B cell (primary cell): Measurements from ENCODE around the gene PLEKHA5. TPM values are rescaled to one million over a fixed set of nuclear protein-coding genes. Genes with fewer than 3 reads are reported as not detected.

Experiments used
- ATAC-seq: fragments of 200-7000 bp; cut with Tn5 transposase; one replicate; pipeline ENCODE4 v1.10.0; 2021; ENCODE audit warnings: low read depth, mild to moderate bottlenecking, moderate number of reproducible peaks, moderate library complexity
- CTCF ChIA-PET: fragments of 350-600 bp; sonication (Branson Sonifier 250); formaldehyde crosslinking; loops from one replicate; lab custom pipeline; 2021; ENCODE audit warnings: antibody characterized with exemption, inconsistent platforms; lab: Charles Lee
- POLR2A ChIA-PET: fragments of 350-600 bp; sonication (Branson Sonifier 250); formaldehyde crosslinking; loops from one replicate; lab custom pipeline; 2021; ENCODE audit warnings: antibody characterized with exemption; lab: Charles Lee
- DNase-seq: peaks from one replicate; pipeline ENCODE4 v3.0.0; 2013
- H2AFZ ChIP-seq: 2 replicates; pipeline ENCODE4 v1.6.1; 2012; ENCODE audit warnings: mild to moderate bottlenecking, low read depth, low read length; ENCODE audit not compliant: insufficient read depth, poor library complexity, severe bottlenecking
- H3K27ac ChIP-seq, 2 donors: 1 replicate in 1 of 2; 2 replicates in 1 of 2; pipeline ENCODE4 v1.5.1; 2012 to 2013; ENCODE audit warnings: low read length in 2 of 2, mild to moderate bottlenecking in 2 of 2, moderate library complexity in 1 of 2
- H3K27me3 ChIP-seq, 4 experiments: fragments of 200-600 bp in 1 of 4; sonication (generic) in 1 of 4; replicated peaks in 1 of 4; 1 replicate in 2 of 4; 2 replicates in 2 of 4; pipeline versions ENCODE4 v1.6.1 to v1.7.0; 2013 to 2016; ENCODE audit warnings: low read length in 3 of 4, mild to moderate bottlenecking in 2 of 4, mixed read lengths in 1 of 4, moderate library complexity in 1 of 4; ENCODE audit not compliant: insufficient read depth in 4 of 4, control insufficient read depth in 3 of 4; ENCODE audit errors: control extremely low read depth in 1 of 4
- H3K36me3 ChIP-seq, 2 experiments: replicated peaks in 1 of 2; 1 replicate in 1 of 2; 2 replicates in 1 of 2; pipeline versions ENCODE4 v1.6.1 to v1.7.1; 2013; ENCODE audit warnings: low read length in 1 of 2; ENCODE audit not compliant: insufficient read depth in 2 of 2, control insufficient read depth in 1 of 2; ENCODE audit errors: control extremely low read depth in 1 of 2, extremely low read depth in 1 of 2
- H3K4me1 ChIP-seq, 2 donors: fragments of 200-600 bp in 1 of 2; sonication (generic) in 1 of 2; 1 replicate in 1 of 2; 2 replicates in 1 of 2; pipeline versions ENCODE4 v1.5.1 to v1.6.1; 2013 to 2017; ENCODE audit warnings: low read length in 2 of 2; ENCODE audit not compliant: control insufficient read depth in 2 of 2, insufficient read depth in 2 of 2
- H3K4me2 ChIP-seq: replicated peaks from 2 replicates; pipeline ENCODE3; 2012; ENCODE audit warnings: mild to moderate bottlenecking, low read depth, low read length; ENCODE audit not compliant: poor library complexity, severe bottlenecking
- H3K4me3 ChIP-seq, 5 experiments: fragments of 200-600 bp in 1 of 5; sonication (generic) in 1 of 5; 1 replicate in 3 of 5; 2 replicates in 2 of 5; pipeline versions ENCODE4 v1.5.1 to v1.7.0; 2011 to 2016; ENCODE audit warnings: low read length in 4 of 5, mild to moderate bottlenecking in 4 of 5, low read depth in 2 of 5, control low read depth in 1 of 5, moderate library complexity in 1 of 5; ENCODE audit not compliant: insufficient read depth in 1 of 5; ENCODE audit errors: control extremely low read depth in 1 of 5, extremely low read depth in 1 of 5
- H3K79me2 ChIP-seq: fragments of 200-600 bp; sonication (generic); one replicate; pipeline ENCODE4 v1.6.0; 2016; ENCODE audit warnings: low read length; ENCODE audit not compliant: control insufficient read depth, insufficient read depth
- H3K9ac ChIP-seq: fragments of 200-600 bp; sonication (generic); 2 replicates; pipeline ENCODE4 v1.6.1; 2017; ENCODE audit warnings: mild to moderate bottlenecking, low read length, moderate library complexity
- H3K9me3 ChIP-seq, 3 donors: one replicate each; pipeline versions ENCODE4 v1.6.1 to v1.7.1; 2013; ENCODE audit warnings: low read length in 2 of 3; ENCODE audit not compliant: control insufficient read depth in 2 of 3, insufficient read depth in 1 of 3; ENCODE audit errors: control extremely low read depth in 1 of 3
- H4K20me1 ChIP-seq: 2 replicates; pipeline ENCODE4 v1.6.0; 2012; ENCODE audit warnings: mild to moderate bottlenecking, low read length; ENCODE audit not compliant: insufficient read depth, control insufficient read depth, poor library complexity, severe bottlenecking
- H3K27ac Mint-ChIP-seq: one replicate; pipeline ENCODE4 v1.8.0; 2021; ENCODE audit warnings: mixed read lengths
- H3K27me3 Mint-ChIP-seq: one replicate; pipeline ENCODE4 v1.8.0; 2021; ENCODE audit warnings: mixed read lengths
- H3K4me1 Mint-ChIP-seq: one replicate; pipeline ENCODE4 v1.8.0; 2021; ENCODE audit warnings: mixed read lengths
- H3K4me3 Mint-ChIP-seq: one replicate; pipeline ENCODE4 v1.8.0; 2021; ENCODE audit warnings: mixed read lengths
- H3K9me3 Mint-ChIP-seq: one replicate; pipeline ENCODE4 v1.8.0; 2022; ENCODE audit warnings: mixed read lengths; ENCODE audit not compliant: insufficient read depth
- CTCF ChIP-seq: fragments of 200-600 bp; IDR thresholded peaks from one replicate; pipeline ENCODE4 v1.8.0; 2022; ENCODE audit warnings: antibody characterized with exemption, mild to moderate bottlenecking
- EZH2 ChIP-seq: IDR thresholded peaks from 2 replicates; pipeline ENCODE4 v1.6.1; 2012; ENCODE audit warnings: borderline replicate concordance, low read depth, mild to moderate bottlenecking, moderate library complexity, low read length; ENCODE audit not compliant: insufficient read depth, poor library complexity, severe bottlenecking
- WGBS: methylation state at CpG from one replicate; pipeline ENCODE4 v1.1.5; 2013; ENCODE audit warnings: missing lambda C conversion rate; ENCODE audit not compliant: insufficient coverage; 5-methylcytosine and 5-hydroxymethylcytosine counted together
- intact Hi-C: fragments of 100-400 bp; cut with micrococcal nuclease; formaldehyde crosslinking; loops from one replicate; pipeline ENCODE4 v1.10.0; 2022
- polyA plus RNA-seq: library from polyadenylated mRNA; depleted of rRNA; stranded (reverse); fragments of >200 nt; gene quantifications from 2 replicates; pipeline ENCODE4 v1.2.3, GENCODE V29; 2012
- total RNA-seq, 2 donors: library from RNA; stranded (reverse); fragments of 120-200 nt in 1 of 2; gene quantifications; 1 replicate in 1 of 2; 2 replicates in 1 of 2; pipeline versions ENCODE4 v1.2.3 to v1.2.4, GENCODE V29; 2013 to 2022

Gene PLEKHA5
- total and polyA plus RNA-seq, 2 donors (not counting 1 experiment from before 2014, with no cell fraction given) = 0.03 to 0.22 TPM

DNA sequence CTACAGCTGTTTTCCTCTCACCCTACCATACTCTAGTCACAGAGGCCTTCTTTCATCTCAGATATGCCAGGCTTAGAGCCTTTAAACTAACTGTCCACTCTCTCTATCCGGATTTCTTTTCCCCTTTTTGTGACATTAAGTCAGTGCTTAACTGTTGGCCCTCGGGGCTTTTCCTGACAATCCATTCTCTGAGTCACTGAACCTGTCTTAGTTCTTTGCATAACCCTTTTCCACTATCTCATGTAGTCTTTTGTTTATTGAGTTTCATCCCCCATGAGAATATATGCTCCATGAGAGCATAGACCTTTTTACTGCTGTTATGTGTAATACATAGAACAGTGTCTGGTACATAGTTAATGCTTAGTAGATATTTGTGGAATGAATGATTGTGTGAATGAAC is 68.7 kb downstream of the PLEKHA5 start:
- Mint-ChIP-seq H3K9me3 (no peaks in the 10 kb centered on the region), H3K27me3 (no peaks in the 10 kb centered on the region), H3K4me3 (no peak overlapping the region), H3K27ac (no peak overlapping the region), H3K4me1 (no peaks in the 10 kb centered on the region)
- ChIA-PET CTCF (no interaction called here), POLR2A (no interaction called here)
- no peak overlapping the region for H3K4me2 ChIP-seq
- no peak overlapping the region for H3K27ac ChIP-seq
- no peaks in the 10 kb centered on the region for H3K27me3 ChIP-seq
- ATAC-seq = no peak
- intact Hi-C loops = no loop called here
- no peak for TF ChIP-seq CTCF
- no peak for TF ChIP-seq EZH2
- no peaks in the 10 kb centered on the region for H3K79me2 ChIP-seq
- no peak overlapping the region for H3K4me3 ChIP-seq
- no peak overlapping the region for H3K9ac ChIP-seq
- DNase-seq = no peak
- H3K9me3 ChIP-seq = no peaks in the 10 kb centered on the region
- H2AFZ ChIP-seq = no peak overlapping the region
- WGBS = 100% methylated on average over 1 of the region's 2 CpGs
- no peaks in the 10 kb centered on the region for H3K4me1 ChIP-seq
- no peaks in the 10 kb centered on the region for H4K20me1 ChIP-seq
- H3K36me3 ChIP-seq = no peaks in the 10 kb centered on the region

GRCh38 chr12:19199332-19199731 is 69.8 kb downstream of the PLEKHA5 start:
- Histone ChIP-seq H3K4me3 (no peak overlapping the region), H3K9me3 (no peaks in the 10 kb centered on the region), H3K4me2 (no peak overlapping the region), H3K27me3 (no peaks in the 10 kb centered on the region), H3K36me3 (no peaks in the 10 kb centered on the region), H3K9ac (no peak overlapping the region), H3K4me1 (no peaks in the 10 kb centered on the region), H3K79me2 (no peaks in the 10 kb centered on the region), H2AFZ (no peak overlapping the region), H4K20me1 (no peaks in the 10 kb centered on the region), H3K27ac (no peak overlapping the region)
- no peak for DNase-seq
- Mint-ChIP-seq H3K4me1 (no peaks in the 10 kb centered on the region), H3K27me3 (no peaks in the 10 kb centered on the region), H3K9me3 (no peaks in the 10 kb centered on the region), H3K27ac (no peak overlapping the region), H3K4me3 (no peak overlapping the region)
- TF ChIP-seq EZH2 (no peak), CTCF (no peak)
- ChIA-PET CTCF (no interaction called here), POLR2A (no interaction called here)
- intact Hi-C loops = no loop called here
- ATAC-seq = no peak
- no CpG with 5 or more reads among the region's 1 CpG for WGBS
